ENCODE data around the gene FAM221B.

Gene FAM221B, protein sequence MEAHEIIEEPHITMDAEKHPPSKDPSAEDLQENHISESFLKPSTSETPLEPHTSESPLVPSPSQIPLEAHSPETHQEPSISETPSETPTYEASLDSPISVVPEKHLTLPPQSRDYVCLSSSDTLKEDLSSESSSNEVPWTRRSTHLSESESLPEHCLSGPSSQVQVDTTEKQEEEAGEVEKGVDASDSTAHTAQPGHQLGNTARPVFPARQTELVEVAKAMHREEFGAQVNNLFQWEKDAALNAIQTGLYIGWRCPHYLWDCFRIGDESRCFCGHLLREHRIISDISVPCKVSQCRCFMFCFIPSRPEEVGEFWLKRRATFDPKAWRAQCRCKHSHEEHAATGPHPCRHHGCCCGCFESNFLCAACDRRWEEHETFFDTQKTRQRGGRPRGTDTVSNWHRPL

GRCh38 chr9:35828716-35829083 is at the start of gene FAM221B:
FAM221B (minus strand) TSS chr9:35828732; CDS start chr9:35826161, 2,571 bp downstream.
- DNase-seq = no peak

GRCh38 chr9:35872505-35872904 is 44.0 kb upstream of the FAM221B start:
- DNase-seq = no peak

- DNase-seq = no peak
These were observed 43.0 kb upstream of the FAM221B start for GRCh38 chr9:35871545-35871944.

DNA sequence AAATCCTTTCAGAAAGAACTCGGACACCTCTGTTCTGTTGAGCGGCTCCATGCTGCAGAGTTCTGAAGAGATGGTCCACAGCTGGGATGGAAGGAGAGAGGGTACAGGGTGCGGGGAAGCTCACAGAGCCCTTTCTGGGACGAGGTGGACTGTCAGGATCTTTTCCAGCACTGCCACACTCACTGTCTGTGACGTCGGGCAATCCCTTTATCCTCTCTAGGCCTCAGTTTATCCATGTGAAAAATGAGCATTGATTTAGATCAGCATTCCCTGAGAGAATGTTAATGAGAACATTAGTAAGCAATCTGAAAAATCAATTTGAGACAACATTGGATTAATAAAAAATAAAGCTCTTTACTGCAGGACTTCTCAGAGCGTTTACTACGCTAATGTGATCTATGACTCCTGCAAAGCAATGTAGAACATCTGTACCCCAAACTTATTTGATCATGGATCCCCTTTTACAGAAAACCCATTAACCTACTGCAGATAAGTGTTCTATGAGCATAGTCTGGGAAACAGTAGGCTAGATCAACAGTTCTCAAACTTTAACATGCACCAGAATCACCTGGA is 41.9 kb upstream of the FAM221B start, which contains the start of gene OR13J1:
OR13J1 (minus strand) TSS at position 51 of the 573 bp plus-strand sequence; CDS start at position 51, 0 bp downstream.
- DNase-seq = no peak

DNA sequence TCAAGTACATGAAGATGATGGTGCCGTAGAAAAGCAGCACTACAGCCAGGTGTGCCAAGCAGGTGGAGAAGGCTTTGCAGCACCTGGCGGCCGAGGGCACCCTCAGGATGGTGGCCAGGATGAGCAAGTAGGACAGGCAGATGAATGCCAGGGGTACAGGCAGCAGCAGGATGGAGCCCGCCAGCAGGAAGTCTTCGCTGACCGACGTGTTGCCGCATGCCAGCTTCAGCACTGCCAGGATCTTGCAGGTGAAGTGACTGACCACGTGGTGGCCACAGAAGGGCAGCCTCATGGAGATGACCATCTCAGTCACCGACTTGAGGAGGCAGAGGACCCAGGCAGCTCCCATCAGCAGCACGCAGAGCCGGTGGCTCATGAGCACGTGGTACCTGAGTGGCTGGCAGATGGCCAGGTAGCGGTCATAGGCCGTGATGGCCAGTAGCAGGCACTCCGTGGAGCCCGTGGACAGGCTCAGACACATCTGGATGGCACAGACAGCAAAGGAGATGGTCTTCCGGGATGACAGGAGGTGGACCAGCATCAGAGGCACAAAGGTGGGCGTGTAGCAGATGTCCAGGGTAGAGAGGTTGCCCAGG is 41.2 kb upstream of the FAM221B start:
- no peak for DNase-seq

GRCh38 chr9:35868933-35869332 is 40.4 kb upstream of the FAM221B start:
- no peak for DNase-seq

GRCh38 chr9:35867538-35867937 is 39.0 kb upstream of the FAM221B start:
- no peak for DNase-seq

DNA sequence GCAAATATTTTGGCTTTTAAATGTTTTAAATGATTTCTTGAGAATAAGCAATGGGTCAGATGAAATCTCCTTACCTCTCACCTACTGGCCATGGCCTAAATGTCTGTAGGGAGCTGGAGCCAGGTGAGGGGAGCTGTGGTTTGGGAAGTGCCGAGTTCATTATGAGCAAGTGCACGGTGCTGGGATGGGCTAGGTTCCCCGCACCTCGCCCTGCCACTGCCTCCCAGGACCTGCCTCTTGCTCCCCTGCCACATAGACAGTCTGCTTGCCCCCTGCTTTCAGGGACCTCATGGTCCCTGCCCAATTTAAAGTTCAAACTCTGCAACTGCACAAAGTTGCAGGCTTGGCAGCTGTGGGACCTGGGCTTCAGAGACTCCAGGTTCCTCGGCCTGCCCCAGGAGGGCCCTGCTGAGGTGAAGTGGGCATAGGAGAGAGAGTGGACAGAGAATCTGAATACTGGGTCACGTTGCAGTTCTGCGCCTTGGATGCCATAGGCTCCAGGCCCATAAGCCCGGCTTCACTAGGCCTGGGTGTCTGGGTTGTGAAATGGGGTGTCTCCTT is 36.2 kb upstream of the FAM221B start:
- DNase-seq = no peak

DNA sequence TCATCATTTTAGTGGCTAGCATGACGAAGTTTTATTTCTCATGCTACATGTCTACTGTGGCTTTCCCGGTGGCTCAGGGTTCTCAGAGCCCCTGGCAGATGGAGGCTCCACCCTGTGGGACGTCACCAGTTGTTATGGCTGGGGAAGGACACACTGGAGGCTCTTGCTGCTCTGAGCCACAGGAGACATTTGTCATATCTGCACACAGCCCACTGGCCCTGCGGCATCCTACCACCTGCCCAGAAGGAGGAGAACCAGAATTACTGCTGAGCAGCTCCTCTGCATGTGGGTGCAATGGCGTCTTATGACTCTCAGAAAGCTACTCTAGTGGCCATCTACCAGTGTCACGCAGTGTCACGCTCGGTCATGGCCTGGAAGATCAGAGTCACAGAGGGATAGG is 35.1 kb upstream of the FAM221B start:
- DNase-seq = no peak

DNA sequence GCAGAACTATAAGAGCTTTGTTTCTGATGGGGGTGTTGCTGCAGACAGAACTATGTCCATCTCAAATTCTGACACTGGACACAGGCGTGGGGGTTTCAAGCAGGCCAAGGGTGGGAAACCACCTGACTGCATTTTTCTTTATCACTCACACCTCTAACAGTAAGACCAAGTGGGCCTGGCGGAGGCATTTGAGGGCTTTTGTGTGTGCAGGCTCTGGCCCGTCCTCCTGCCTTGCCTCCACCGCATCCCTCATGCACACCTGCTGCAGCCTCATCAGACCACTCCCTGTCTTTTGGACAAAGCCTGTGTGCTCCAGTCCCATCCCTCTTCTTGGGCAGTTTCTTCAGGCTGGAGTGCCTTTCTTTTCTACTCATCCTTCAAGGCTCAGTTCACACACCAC is 33.8 kb upstream of the FAM221B start:
- DNase-seq = no peak

DNA sequence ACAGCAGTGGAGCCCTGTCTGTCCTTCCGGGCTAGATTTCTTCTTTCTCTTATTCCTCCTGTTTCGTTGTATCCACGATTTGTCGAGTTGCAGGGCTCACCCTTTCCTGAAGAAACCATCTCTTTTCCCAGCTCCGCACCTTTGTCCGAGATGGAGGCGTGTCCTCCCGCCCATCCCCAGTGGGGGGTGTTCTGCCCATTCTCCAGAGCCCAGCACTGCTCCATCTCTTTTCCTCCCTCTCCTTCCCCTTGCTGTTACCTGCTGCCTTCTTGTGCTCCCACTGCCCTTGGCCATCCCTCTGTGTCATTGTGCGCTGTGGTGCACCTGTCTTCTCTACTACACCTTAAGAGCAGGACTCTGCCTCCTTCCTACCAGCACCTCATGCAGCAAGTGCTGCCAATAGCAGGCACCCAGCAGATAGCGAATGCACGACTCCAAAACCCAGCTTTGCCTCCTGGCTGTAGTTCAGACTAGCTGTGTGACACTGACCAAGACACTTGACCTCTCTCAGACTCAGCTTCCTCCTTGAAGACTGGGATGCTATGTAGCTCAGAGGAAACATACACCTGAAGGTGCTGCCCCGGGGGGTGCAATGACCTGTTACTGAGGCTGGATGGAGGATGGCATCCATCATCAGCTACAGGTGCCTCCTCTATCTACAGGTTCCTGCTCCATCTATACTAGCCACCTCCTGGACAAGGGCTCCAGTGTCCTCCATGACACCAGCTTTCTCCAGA is 32.8 kb upstream of the FAM221B start:
- DNase-seq = no peak

DNA sequence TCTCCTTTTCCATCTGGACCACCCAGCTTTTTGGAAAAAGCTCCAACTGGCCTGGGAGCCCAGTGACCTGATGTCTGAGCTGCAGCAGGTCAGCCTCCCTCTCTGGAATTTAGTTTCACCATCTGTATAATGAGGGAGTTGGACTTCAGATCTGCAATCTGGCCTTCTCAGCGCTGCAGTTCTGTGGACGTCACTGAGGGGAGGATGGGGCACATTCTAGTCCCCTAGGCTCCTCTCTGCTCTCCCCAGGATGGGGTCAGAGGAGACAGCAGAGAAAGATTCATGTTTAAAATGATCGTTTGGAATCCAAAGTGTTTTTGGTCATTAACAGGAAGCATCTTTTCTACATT is 31.4 kb upstream of the FAM221B start:
- no peak for DNase-seq

GRCh38 chr9:35859310-35859989 is 30.9 kb upstream of the FAM221B start:
- DNase-seq = peak; percentile 6

DNA sequence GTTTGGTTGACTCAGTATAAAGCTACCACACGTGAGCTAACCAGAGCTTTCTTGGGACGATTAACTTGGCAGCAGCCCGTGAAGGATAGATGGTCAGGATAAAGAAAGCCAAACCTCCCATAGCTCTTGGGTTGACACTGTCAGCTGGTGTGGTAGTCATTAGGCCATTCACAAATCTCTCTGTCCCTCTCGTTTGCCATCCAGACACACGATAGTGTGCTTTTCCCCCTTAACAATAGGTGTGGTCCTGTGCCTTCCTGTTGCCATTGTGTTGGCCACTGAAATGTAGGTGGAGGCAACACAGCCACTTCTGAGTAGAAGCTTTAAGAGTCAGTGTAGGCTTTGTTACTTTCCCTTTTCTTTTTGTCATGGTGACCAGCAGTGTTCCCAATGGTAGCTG is 29.9 kb upstream of the FAM221B start:
- DNase-seq = no peak

DNA sequence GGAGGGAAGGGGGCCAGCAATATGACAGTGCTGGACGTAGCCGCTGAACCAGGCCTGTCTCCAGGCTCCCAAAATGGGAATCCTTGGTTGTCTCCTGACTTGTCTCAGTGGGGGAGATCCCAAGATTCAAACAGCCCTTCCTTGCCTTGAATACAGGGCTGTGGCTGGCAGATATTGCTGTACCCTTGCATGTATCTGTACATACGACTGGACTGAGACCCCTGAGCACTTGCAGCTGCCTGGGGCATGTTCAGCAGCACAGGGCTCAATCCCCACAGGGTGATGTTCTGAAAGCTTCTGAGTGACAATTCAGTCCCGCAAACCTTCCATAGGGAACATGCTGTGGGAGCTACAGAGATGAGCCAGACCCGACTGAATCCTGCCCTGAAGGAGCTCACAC is 28.4 kb upstream of the FAM221B start:
- no peak for DNase-seq

DNA sequence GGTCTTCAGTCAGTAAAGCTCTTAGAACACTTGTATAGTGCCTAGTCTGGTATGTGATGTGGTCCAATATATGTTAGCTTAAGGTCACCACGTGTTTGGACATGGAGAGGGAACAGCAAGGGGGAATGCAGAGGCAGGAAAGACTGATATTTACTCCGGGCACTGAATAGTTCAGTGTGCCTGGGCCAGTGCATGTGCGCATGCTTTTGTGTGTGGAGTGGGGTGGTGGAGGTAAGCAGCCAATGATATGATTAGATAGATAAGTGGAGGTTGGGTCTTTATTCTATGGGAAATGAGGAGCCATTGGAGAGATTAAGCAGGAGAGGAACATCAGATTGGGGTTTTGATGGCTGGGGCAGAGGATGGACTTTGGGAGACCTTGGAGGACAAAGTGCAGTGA is 27.7 kb upstream of the FAM221B start:
- DNase-seq = no peak

DNA sequence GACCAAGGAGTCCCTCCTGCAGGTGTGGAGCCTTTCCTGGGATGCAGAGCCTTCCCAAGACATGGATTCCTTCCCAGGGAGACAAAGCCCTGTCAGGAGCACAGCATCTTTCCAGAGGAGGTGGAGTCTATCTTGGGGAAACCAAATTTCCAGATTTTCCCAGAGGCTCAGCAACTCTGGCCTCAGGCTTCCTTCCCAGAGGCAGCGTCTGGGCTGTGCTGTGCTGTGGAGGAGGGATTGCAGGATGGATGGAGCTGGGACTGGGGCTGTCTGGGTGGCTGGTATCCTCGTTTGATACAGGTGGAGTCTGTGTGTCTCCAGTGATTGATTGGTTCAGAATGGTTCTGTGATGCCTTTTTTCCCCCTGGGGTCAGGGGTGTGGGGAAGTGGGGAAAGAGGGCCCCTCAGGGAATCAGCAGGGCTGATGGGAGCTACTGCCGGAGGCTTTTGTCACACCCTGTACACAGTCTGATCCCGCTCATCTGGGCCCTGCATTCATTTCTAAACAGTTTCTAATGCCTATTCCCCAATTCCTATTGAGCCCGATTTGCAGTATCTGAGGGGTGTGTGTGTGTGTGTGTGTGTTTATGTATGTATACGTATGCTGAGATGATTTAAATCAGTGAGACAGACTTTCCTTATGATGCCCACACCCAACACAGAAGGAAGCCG is 25.7 kb upstream of the FAM221B start:
- DNase-seq = no peak

GRCh38 chr9:35852876-35853865 is 24.6 kb upstream of the FAM221B start:
- DNase-seq = no peak

GRCh38 chr9:35852267-35852815 is 23.8 kb upstream of the FAM221B start:
- DNase-seq = no peak

DNA sequence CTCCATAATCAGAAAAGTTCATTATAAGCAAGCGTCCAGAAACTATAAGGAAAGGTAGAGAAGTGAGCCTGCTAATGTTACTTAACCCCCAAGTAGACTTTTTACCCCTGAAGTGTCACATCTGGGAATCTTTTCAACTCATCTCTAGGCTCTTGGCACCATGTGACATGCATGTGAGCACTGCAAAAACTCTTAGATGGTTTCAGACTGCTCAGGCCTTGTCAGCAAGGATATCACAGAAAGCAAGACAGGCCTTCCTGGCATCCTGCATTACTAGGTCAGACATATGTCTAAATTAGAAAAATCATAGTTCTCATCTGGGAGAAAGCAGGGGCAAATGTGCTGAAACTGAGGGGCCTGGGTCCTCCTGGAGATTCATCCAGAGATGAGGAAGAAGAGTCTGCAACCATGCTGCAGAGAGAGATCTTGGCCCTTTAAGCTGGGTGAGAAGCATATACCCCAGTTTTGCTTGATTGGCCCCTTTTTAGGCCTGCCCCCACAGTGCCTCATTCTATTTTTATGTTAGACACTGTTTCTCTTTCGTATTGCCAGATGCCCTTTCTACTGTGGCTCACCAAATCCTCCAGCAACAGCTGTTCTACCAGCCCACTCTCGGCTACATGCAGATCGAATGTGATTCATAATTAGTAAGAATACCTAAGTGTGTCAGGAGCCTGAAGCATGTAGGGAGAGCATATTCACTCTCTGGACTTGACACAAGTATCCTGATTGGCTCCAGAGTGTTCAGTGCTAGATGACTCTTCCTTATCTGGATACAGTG is 19.4 kb upstream of the FAM221B start:
- no peak for DNase-seq
